Activated B cell treated with CpG ODN at 0.5 μM for 24 hours (primary cell): ENCODE data around the gene SMURF1. TPM values are rescaled to one million over a fixed set of nuclear protein-coding genes. Genes with fewer than 3 reads are reported as not detected.

Experiments
- ATAC-seq: fragments of 200-7000 bp; cut with Tn5 transposase; one replicate; pipeline ENCODE4 v1.10.0; 2021; ENCODE audit warnings: low read depth, mild to moderate bottlenecking, moderate library complexity
- CTCF ChIA-PET: fragments of 350-600 bp; sonication (Branson Sonifier 250); formaldehyde crosslinking; loops from one replicate; lab custom pipeline; 2021; ENCODE audit warnings: antibody characterized with exemption; lab: Charles Lee
- POLR2A ChIA-PET: fragments of 350-600 bp; sonication (Branson Sonifier 250); formaldehyde crosslinking; loops from one replicate; lab custom pipeline; 2021; ENCODE audit warnings: antibody characterized with exemption; lab: Charles Lee
- DNase-seq: peaks from one replicate; pipeline ENCODE4 v3.0.0; 2022
- H3K27ac Mint-ChIP-seq: one replicate; pipeline ENCODE4 v1.8.0; 2020; ENCODE audit warnings: mixed read lengths
- H3K27me3 Mint-ChIP-seq: one replicate; pipeline ENCODE4 v1.8.0; 2021; ENCODE audit warnings: mixed read lengths
- H3K36me3 Mint-ChIP-seq: one replicate; pipeline ENCODE4 v1.8.0; 2021; ENCODE audit warnings: low read depth, mixed read lengths
- H3K4me1 Mint-ChIP-seq: one replicate; pipeline ENCODE4 v1.8.0; 2021; ENCODE audit warnings: mixed read lengths
- H3K4me3 Mint-ChIP-seq: one replicate; pipeline ENCODE4 v1.8.0; 2020; ENCODE audit warnings: mild to moderate bottlenecking, mixed read lengths
- H3K9me3 Mint-ChIP-seq: one replicate; pipeline ENCODE4 v1.8.0; 2020; ENCODE audit warnings: mixed read lengths
- intact Hi-C: fragments of 100-400 bp; cut with micrococcal nuclease; formaldehyde crosslinking; loops from one replicate; pipeline ENCODE4 v1.15.1; 2024
- total RNA-seq: library from RNA; stranded (reverse); gene quantifications from 2 replicates; pipeline ENCODE4 v1.2.3, GENCODE V29; 2022
- TF ChIP-seq, protein P1 (sequence below): fragments of 200-600 bp; IDR thresholded peaks from one replicate; pipeline ENCODE4 v1.8.0; 2022; ENCODE audit warnings: antibody characterized with exemption, mild to moderate bottlenecking

The SMURF1 gene
- total RNA-seq, 1 donor from 2014 or later = 23.1 TPM

- H3K27me3 Mint-ChIP-seq = no peaks in the 10 kb centered on the region
- ATAC-seq = no peak
- ChIA-PET POLR2A (no interaction called here), CTCF (no interaction called here)
- H3K9me3 Mint-ChIP-seq = peaks cover 10% of the 10 kb centered on the region
- TF ChIP-seq, protein P1, sequence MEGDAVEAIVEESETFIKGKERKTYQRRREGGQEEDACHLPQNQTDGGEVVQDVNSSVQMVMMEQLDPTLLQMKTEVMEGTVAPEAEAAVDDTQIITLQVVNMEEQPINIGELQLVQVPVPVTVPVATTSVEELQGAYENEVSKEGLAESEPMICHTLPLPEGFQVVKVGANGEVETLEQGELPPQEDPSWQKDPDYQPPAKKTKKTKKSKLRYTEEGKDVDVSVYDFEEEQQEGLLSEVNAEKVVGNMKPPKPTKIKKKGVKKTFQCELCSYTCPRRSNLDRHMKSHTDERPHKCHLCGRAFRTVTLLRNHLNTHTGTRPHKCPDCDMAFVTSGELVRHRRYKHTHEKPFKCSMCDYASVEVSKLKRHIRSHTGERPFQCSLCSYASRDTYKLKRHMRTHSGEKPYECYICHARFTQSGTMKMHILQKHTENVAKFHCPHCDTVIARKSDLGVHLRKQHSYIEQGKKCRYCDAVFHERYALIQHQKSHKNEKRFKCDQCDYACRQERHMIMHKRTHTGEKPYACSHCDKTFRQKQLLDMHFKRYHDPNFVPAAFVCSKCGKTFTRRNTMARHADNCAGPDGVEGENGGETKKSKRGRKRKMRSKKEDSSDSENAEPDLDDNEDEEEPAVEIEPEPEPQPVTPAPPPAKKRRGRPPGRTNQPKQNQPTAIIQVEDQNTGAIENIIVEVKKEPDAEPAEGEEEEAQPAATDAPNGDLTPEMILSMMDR = no peak
- H3K36me3 Mint-ChIP-seq = peaks cover 99% of the 10 kb centered on the region
- intact Hi-C loops = no loop called here
- H3K4me3 Mint-ChIP-seq = no peak overlapping the region
- no peak overlapping the region for H3K27ac Mint-ChIP-seq
- DNase-seq = no peak
- no peaks in the 10 kb centered on the region for H3K4me1 Mint-ChIP-seq
Observed at GRCh38 chr7:98981701-98982100, 162.2 kb downstream of the SMURF1 start.

DNA sequence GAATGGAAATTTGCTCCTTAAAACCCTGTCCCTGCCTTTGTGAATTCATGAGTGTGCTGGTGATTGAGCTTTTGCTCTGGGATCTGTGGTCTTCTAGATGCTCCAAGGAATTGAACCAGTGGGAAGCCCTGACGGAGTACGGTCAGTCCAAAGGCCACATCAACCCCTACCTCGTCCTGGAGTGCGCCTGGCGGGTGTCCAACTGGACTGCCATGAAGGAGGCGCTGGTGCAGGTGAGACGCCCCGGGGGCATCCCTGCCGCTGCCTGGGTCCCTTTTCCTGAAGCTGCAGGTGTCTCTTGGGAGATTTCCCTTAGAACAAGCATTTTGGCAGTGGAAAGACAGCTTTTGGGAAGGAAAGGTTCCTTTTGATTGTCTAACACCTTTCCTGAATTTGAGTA lies 165.2 kb downstream of the SMURF1 start:
- intact Hi-C loops = no loop called here
- Mint-ChIP-seq H3K27me3 (no peaks in the 10 kb centered on the region), H3K9me3 (no peaks in the 10 kb centered on the region), H3K4me1 (no peaks in the 10 kb centered on the region), H3K4me3 (no peak overlapping the region), H3K36me3 (peaks cover 98% of the 10 kb centered on the region), H3K27ac (no peak overlapping the region)
- POLR2A ChIA-PET = interaction anchor here (0.5 kb wide), 1 partner anchor 64 kb away, joined by 3 read pairs; no protein-coding TSS in a partner anchor
- ATAC-seq (no peak), DNase-seq (no peak)
- TF ChIP-seq, protein P1 = no peak
- CTCF ChIA-PET = no interaction called here

Other genes starting within 250 kb of the SMURF1 start
- gene KPNA7, start 64.0 kb upstream of the SMURF1 start, total RNA-seq = not detected in 2 replicates
- not detected in 2 replicates for gene MYH16, start 128.7 kb upstream of the SMURF1 start, total RNA-seq
- gene ARPC1A, start 181.8 kb upstream of the SMURF1 start, total RNA-seq = 47.3 and 51.6 TPM in 2 replicates
- 300 and 312 TPM in 2 replicates for gene ARPC1B, start 230.6 kb upstream of the SMURF1 start, total RNA-seq